Right atrium auricular region (tissue), 2 donors: ENCODE results near the gene CNPPD1. TPM values are rescaled to one million over a fixed set of nuclear protein-coding genes. Genes with fewer than 3 reads are reported as not detected.

Experiments used
- DNase-seq: peaks from one replicate; pipeline ENCODE4 v3.0.0-alpha.2; 2019; ENCODE audit warnings: low spot score
- H3K27ac ChIP-seq, 2 donors: fragments of 200-600 bp; sonication (generic); 1 replicate in 1 of 2; 2 replicates in 1 of 2; pipeline ENCODE4 v1.5.1; 2016 to 2019
- H3K27me3 ChIP-seq, 2 donors: fragments of 200-600 bp; sonication (generic); one replicate each; pipeline versions ENCODE4 v1.5.1 to v1.6.0; 2017 to 2019
- H3K36me3 ChIP-seq: fragments of 200-600 bp; sonication (generic); one replicate; pipeline ENCODE4 v1.5.1; 2016
- H3K4me1 ChIP-seq, 2 donors: fragments of 200-600 bp; sonication (generic); one replicate each; pipeline versions ENCODE4 v1.5.1 to v1.6.0; 2017 to 2019
- H3K4me3 ChIP-seq, 2 donors: fragments of 200-600 bp; sonication (generic); 1 replicate in 1 of 2; 2 replicates in 1 of 2; pipeline ENCODE4 v1.5.1; 2017 to 2019; ENCODE audit warnings: mild to moderate bottlenecking in 1 of 2, moderate library complexity in 1 of 2
- H3K9me3 ChIP-seq, 2 donors: fragments of 200-600 bp; sonication (generic); one replicate each; pipeline ENCODE4 v1.5.1; 2019
- CTCF ChIP-seq, 2 donors: fragments of 200-600 bp; sonication (generic); IDR thresholded peaks; one replicate each; pipeline ENCODE4 v1.5.1; 2019; ENCODE audit warnings: antibody characterized with exemption in 2 of 2
- total RNA-seq, 2 donors: library from RNA; depleted of rRNA; stranded (reverse); fragments of >200 nt; gene quantifications; one replicate each; pipeline ENCODE4 v1.1.0, GENCODE V29; 2016

CNPPD1 gene
- total RNA-seq, 2 donors from 2014 or later: 32.4 to 42.3 TPM

- H3K4me3 ChIP-seq: no peak overlapping the region
- TF ChIP-seq CTCF (IDR thresholded peaks at IDR 0.05): no peak
- H3K9me3 ChIP-seq: no peaks in the 10 kb centered on the region
- peaks cover 28% of the 10 kb centered on the region for H3K36me3 ChIP-seq
- H3K27me3 ChIP-seq: no peaks in the 10 kb centered on the region
- H3K4me1 ChIP-seq: peaks cover 0 to 36% of the 10 kb centered on the region in 2 donors
- no peak overlapping the region for H3K27ac ChIP-seq
- DNase-seq: no peak
These were observed 2.6 kb downstream of the CNPPD1 start for GRCh38 chr2:219174146-219174545.

- Histone ChIP-seq H3K9me3 (no peaks in the 10 kb centered on the region), H3K4me1 (peaks cover 0 to 29% of the 10 kb centered on the region in 2 donors), H3K4me3 (no peak overlapping the region), H3K36me3 (peaks cover 28% of the 10 kb centered on the region), H3K27me3 (no peaks in the 10 kb centered on the region), H3K27ac (no peak overlapping the region)
- TF ChIP-seq CTCF (IDR thresholded peaks at IDR 0.05): no peak
- no peak for DNase-seq
These were observed 3.5 kb downstream of the CNPPD1 start for GRCh38 chr2:219173176-219173575.

GRCh38 chr2:219172231-219173154 is 4.2 kb downstream of the CNPPD1 start:
- H3K4me1 ChIP-seq: peaks cover 0 to 29% of the 10 kb centered on the region in 2 donors
- no peak overlapping the region for H3K4me3 ChIP-seq
- H3K27ac ChIP-seq: peak overlapping the region in 1 of 2 donors; percentile 68
- DNase-seq: no peak
- TF ChIP-seq CTCF (IDR thresholded peaks at IDR 0.05): no peak
- no peaks in the 10 kb centered on the region for H3K9me3 ChIP-seq
- H3K36me3 ChIP-seq: peaks cover 28% of the 10 kb centered on the region
- no peaks in the 10 kb centered on the region for H3K27me3 ChIP-seq

GRCh38 chr2:219171231-219171651 is 5.5 kb downstream of the CNPPD1 start:
- peaks cover 0 to 29% of the 10 kb centered on the region in 2 donors for H3K4me1 ChIP-seq
- peak; percentile 83 for DNase-seq
- peak overlapping the region; percentile 64 to 68 for H3K27ac ChIP-seq
- peaks cover 28% of the 10 kb centered on the region for H3K36me3 ChIP-seq
- no peak overlapping the region for H3K4me3 ChIP-seq
- TF ChIP-seq CTCF (IDR thresholded peaks at IDR 0.05): peak; percentile 55 to 79
- no peaks in the 10 kb centered on the region for H3K27me3 ChIP-seq
- no peaks in the 10 kb centered on the region for H3K9me3 ChIP-seq

GRCh38 chr2:219169930-219170654 is 6.6 kb downstream of the CNPPD1 start, which contains the start of gene SLC23A3:
Gene SLC23A3, minus strand, starts transcription at chr2:219170029. Its CDS starts 45 bp downstream, at chr2:219169984.
- Histone ChIP-seq H3K27ac (peak within 1 kb of the TSS; percentile 64 to 68), H3K27me3 (no peaks in the 10 kb centered on the region), H3K9me3 (no peaks in the 10 kb centered on the region), H3K4me1 (peaks cover 0 to 17% of the 10 kb centered on the region in 2 donors), H3K36me3 (peaks cover 27% of the 10 kb centered on the region), H3K4me3 (no peak within 1 kb of the TSS)
- no peak for TF ChIP-seq CTCF (IDR thresholded peaks at IDR 0.05)
- no peak for DNase-seq
